GM12891 (cell line): Measurements from ENCODE around the gene ITPR1.

Experiments used
- PAX5 ChIP-seq: IDR thresholded peaks from 2 replicates; pipeline ENCODE4 v1.6.1; 2011; ENCODE audit warnings: low read length, moderate library complexity, mild to moderate bottlenecking; ENCODE audit not compliant: insufficient read depth, severe bottlenecking
- POLR2A ChIP-seq: IDR thresholded peaks from 2 replicates; pipeline ENCODE4 v1.6.1; 2011; ENCODE audit warnings: low read depth, low read length, control low read depth
- POLR2AphosphoS5 ChIP-seq: IDR thresholded peaks from 2 replicates; pipeline ENCODE4 v1.6.1; 2011; ENCODE audit warnings: low read depth, low read length, control low read depth
- SPI1 ChIP-seq: IDR thresholded peaks from 2 replicates; pipeline ENCODE4 v1.6.1; 2011; ENCODE audit warnings: low read depth, low read length, control low read depth
- TAF1 ChIP-seq: IDR thresholded peaks from 2 replicates; pipeline ENCODE4 v1.6.1; 2011; ENCODE audit warnings: low read depth, low read length, control low read depth

DNA sequence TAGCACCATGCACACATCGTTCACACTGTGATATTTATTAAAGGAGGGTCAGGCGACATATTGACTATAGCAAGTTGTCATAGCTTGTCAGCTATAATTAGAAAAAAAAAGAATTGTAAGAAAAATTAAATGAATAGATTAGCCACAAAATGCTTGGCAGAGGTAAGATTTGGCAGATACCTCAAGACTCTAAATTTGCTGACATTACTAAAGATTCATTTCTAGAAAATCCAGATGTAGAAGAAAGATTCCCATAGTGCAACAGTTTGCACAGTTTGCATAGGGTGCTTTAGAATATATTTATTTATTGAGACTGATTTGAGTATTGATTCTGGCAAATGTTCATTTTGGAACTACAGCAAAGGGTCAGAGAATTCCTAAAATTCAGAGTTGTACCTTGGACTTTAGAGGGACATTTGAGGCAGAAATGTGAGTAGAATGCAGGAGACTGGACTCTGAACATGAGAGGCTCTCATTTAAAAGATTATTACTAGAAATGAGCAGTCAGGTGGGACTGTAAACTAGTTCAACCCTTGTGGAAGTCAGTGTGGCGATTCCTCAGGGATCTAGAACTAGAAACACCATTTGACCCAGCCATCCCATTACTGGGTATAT is 384.1 kb downstream of the ITPR1 start:
- TF ChIP-seq POLR2A (no peak), SPI1 (no peak), TAF1 (no peak), POLR2AphosphoS5 (no peak), PAX5 (no peak)
